ENCODE data around the gene TFIP11. TPM values are rescaled to one million over a fixed set of nuclear protein-coding genes. Genes with fewer than 3 reads are reported as not detected.

TFIP11 gene
- total and polyA plus RNA-seq, 9 of the 15 experiments (the other 6 are each of a cell fraction or from before 2014, with no cell fraction given): 11.5 to 38.1 (median 25.2) TPM

DNA sequence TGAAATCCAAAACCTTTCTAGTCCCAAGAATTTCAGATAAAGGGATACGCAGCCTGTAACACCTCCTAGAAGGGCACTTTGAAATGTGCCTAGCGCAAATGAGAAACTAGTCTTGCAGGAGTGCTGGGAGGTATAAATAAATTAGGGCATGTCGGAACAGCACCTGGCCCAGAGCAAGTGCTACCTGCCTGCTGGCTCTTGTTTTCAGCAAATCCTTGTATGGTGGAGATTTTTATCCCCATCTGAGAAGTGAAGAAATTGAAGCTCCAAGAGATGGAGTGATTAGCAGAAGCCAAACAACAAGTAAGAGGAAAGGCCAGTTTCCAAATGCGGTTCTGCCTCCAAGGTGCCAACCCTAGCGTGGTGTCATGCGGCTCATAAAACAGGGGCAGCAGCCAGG, 36.7 kb upstream of the TFIP11 start:
- BruUV-seq (replicated peaks): no TSS peak
- Histone ChIP-seq H3K4me2 (ENCODE audit: insufficient read depth, low read length) (no peak overlapping the region), H3K9me3 (replicated peaks; ENCODE audit: control insufficient read depth, insufficient read depth, low read depth, low read length) (no peaks in the 10 kb centered on the region), H3K27ac (ENCODE audit: extremely low read depth, low read depth, low read length) (no peak overlapping the region), H3K4me1 (replicated peaks in 1 of 2; ENCODE audit: control insufficient read depth in 2 of 2, insufficient read depth in 2 of 2, low read length in 2 of 2) (peaks cover 0 to 5% of the 10 kb centered on the region in 2 experiments; a peak in 2 of 5 replicates), H3K36me3 (ENCODE audit: control insufficient read depth, insufficient read depth, low read length) (peaks cover 72% of the 10 kb centered on the region; the same call in 2 of the 3 replicates), H4K20me1 (replicated peaks; ENCODE audit: control insufficient read depth, insufficient read depth, low read length) (peaks cover 10% of the 10 kb centered on the region), H3K27me3 (ENCODE audit: control insufficient read depth in 2 of 2, insufficient read depth in 2 of 2, low read length in 2 of 2) (no peaks in the 10 kb centered on the region), H3K9ac (ENCODE audit: insufficient read depth in 1 of 2, low read depth in 2 of 2, low read length in 2 of 2) (no peak overlapping the region), H3K79me2 (ENCODE audit: control insufficient read depth, insufficient read depth, low read length) (peaks cover 93% of the 10 kb centered on the region), H3K9me1 (ENCODE audit: control insufficient read depth, insufficient read depth, low read length) (peaks cover 4% of the 10 kb centered on the region), H2AFZ (ENCODE audit: low read depth, low read length) (no peak overlapping the region), H3K4me3 (no peak overlapping the region)
- 95% methylated on average over 6 of the region's 6 CpGs for WGBS (ENCODE audit: insufficient coverage, low coverage, missing lambda C conversion rate)
- in situ Hi-C loops (cut with MboI) (no loop called here), intact Hi-C loops (cut with micrococcal nuclease) (no loop called here)
- ChIA-PET POLR2A (interaction anchor here (0.6 kb wide), 1 partner anchor 149 kb away, joined by 3 read pairs; no protein-coding TSS in a partner anchor), CTCF (ENCODE audit: low intra/inter-chr PET ratio) (no interaction called here)
- ATAC-seq: no peak
- no peak for TF ChIP-seq RNF2 (IDR thresholded peaks at IDR 0.05)
- TF ChIP-seq ZFX (CRISPR knock-in tag; IDR thresholded peaks at IDR 0.05): no peak
- no peak for TF ChIP-seq TRIM28 (IDR thresholded peaks at IDR 0.05)
- TF ChIP-seq, protein P1, sequence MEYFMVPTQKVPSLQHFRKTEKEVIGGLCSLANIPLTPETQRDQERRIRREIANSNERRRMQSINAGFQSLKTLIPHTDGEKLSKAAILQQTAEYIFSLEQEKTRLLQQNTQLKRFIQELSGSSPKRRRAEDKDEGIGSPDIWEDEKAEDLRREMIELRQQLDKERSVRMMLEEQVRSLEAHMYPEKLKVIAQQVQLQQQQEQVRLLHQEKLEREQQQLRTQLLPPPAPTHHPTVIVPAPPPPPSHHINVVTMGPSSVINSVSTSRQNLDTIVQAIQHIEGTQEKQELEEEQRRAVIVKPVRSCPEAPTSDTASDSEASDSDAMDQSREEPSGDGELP (CRISPR knock-in tag; IDR thresholded peaks at IDR 0.05; ENCODE audit: borderline replicate concordance): no peak
- no peak for TF ChIP-seq RBM17 (IDR thresholded peaks at IDR 0.05; ENCODE audit: borderline replicate concordance, low read depth, low read length)
- no peak for TF ChIP-seq ARID2 (IDR thresholded peaks at IDR 0.05)
- TF ChIP-seq, protein P2, sequence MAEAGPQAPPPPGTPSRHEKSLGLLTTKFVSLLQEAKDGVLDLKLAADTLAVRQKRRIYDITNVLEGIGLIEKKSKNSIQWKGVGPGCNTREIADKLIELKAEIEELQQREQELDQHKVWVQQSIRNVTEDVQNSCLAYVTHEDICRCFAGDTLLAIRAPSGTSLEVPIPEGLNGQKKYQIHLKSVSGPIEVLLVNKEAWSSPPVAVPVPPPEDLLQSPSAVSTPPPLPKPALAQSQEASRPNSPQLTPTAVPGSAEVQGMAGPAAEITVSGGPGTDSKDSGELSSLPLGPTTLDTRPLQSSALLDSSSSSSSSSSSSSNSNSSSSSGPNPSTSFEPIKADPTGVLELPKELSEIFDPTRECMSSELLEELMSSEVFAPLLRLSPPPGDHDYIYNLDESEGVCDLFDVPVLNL (CRISPR knock-in tag; IDR thresholded peaks at IDR 0.05; ENCODE audit: low read depth): no peak
- FAIRE-seq: no peak
- DNase-seq (ENCODE audit: extremely low read depth in 1 of 4, low spot score in 3 of 4): no peak
